ENCODE results near the gene PPP1CC. TPM values are rescaled to one million over a fixed set of nuclear protein-coding genes. Genes with fewer than 3 reads are reported as not detected.

The PPP1CC gene
- total and polyA plus RNA-seq, 2 donors (not counting 3 experiments of a cell fraction or from before 2014, with no cell fraction given), result 67.1 to 139 TPM

DNA sequence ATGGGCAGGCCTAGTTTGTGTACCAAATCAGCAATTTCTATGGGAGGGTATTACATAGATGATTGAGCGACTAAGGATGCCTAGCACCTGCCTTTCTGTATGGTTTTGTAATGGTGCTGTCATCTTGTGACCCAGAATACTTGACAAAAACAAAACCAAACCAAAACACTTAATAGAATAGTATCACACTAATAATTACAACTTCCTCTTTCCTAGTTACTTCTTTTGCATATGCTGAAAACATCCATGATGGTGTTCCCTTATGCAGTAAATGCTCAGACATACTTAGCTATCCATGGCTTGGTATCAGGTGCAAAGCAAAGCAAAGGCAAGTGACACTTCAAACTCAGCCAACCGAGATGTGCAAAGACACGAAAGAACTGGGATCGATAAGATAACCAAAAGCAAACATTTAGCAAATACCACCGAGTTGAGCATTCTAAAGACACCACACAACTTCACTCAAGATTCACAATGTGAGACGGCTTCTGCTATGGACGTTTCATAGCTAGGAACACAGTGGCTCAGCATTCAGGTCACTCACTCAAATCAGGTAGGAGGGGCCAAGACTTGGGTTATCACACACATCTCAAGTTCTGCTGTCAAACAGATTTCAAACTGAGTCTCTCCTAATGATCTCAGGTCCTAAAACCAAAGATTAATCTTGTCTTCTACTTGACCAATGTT, 24.3 kb downstream of the PPP1CC start:
- H3K79me2 ChIP-seq (ENCODE audit: control insufficient read depth, insufficient read depth, low read length), result peaks cover 2% of the 10 kb centered on the region
- H2AFZ ChIP-seq (ENCODE audit: low read depth, low read length), result no peak overlapping the region
- H3K9ac ChIP-seq (replicated peaks; ENCODE audit: extremely low read depth, insufficient read depth, low read length), result no peak overlapping the region
- H3K4me1 ChIP-seq (ENCODE audit: control insufficient read depth, extremely low read depth, insufficient read depth, low read length), result no peaks in the 10 kb centered on the region
- peaks cover 15 to 25% of the 10 kb centered on the region in 2 experiments for H3K36me3 ChIP-seq (ENCODE audit: control insufficient read depth in 2 of 2, extremely low read depth in 1 of 2, insufficient read depth in 2 of 2, low read length in 2 of 2)
- DNase-seq (ENCODE audit: low read depth, low spot score) (no peak), FAIRE-seq (no peak)
- POLR2A ChIA-PET, result no interaction called here
- no peaks in the 10 kb centered on the region for H3K27me3 ChIP-seq (ENCODE audit: control insufficient read depth in 2 of 2, insufficient read depth in 2 of 2, low read length in 2 of 2)
- no peak overlapping the region for H3K4me2 ChIP-seq (ENCODE audit: insufficient read depth, low read length)
- H3K4me3 ChIP-seq (replicated peaks in 1 of 3; ENCODE audit: insufficient read depth in 1 of 3, low read depth in 1 of 3, low read length in 3 of 3), result no peak overlapping the region
- CTCF ChIA-PET, result no interaction called here
- intact Hi-C loops (cut with micrococcal nuclease) (no loop called here), dilution Hi-C loops (cut with MboI; ENCODE audit: extremely low pct_ligation_motif_present, low sequenced_read_pairs) (no loop called here)
- BruUV-seq (replicated peaks), result no TSS peak
- TF ChIP-seq, protein P1, sequence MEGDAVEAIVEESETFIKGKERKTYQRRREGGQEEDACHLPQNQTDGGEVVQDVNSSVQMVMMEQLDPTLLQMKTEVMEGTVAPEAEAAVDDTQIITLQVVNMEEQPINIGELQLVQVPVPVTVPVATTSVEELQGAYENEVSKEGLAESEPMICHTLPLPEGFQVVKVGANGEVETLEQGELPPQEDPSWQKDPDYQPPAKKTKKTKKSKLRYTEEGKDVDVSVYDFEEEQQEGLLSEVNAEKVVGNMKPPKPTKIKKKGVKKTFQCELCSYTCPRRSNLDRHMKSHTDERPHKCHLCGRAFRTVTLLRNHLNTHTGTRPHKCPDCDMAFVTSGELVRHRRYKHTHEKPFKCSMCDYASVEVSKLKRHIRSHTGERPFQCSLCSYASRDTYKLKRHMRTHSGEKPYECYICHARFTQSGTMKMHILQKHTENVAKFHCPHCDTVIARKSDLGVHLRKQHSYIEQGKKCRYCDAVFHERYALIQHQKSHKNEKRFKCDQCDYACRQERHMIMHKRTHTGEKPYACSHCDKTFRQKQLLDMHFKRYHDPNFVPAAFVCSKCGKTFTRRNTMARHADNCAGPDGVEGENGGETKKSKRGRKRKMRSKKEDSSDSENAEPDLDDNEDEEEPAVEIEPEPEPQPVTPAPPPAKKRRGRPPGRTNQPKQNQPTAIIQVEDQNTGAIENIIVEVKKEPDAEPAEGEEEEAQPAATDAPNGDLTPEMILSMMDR (IDR thresholded peaks at IDR 0.05; ENCODE audit: extremely low read depth in 1 of 2, insufficient read depth in 1 of 2, low read depth in 1 of 2, low read length in 2 of 2), result no peak
- TF ChIP-seq, protein P2, sequence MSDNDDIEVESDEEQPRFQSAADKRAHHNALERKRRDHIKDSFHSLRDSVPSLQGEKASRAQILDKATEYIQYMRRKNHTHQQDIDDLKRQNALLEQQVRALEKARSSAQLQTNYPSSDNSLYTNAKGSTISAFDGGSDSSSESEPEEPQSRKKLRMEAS (IDR thresholded peaks at IDR 0.05; ENCODE audit: insufficient read depth, insufficient read length), result no peak
- TF ChIP-seq POLR2AphosphoS5 (IDR thresholded peaks at IDR 0.05; ENCODE audit: insufficient read depth, low read depth, low read length), result no peak
- no peak for TF ChIP-seq JUN (IDR thresholded peaks at IDR 0.05; ENCODE audit: borderline replicate concordance, insufficient read depth, insufficient read length, low read depth)
- TF ChIP-seq MYC (IDR thresholded peaks at IDR 0.05; ENCODE audit: low read depth, low read length), result no peak
- TF ChIP-seq FOS (IDR thresholded peaks at IDR 0.05; ENCODE audit: borderline replicate concordance, insufficient read depth, low read length), result no peak
- TF ChIP-seq EZH2 (IDR thresholded peaks at IDR 0.05; ENCODE audit: borderline replicate concordance, low read depth, low read length, severe bottlenecking), result no peak
- no peak for TF ChIP-seq GATA2 (IDR thresholded peaks at IDR 0.05; ENCODE audit: insufficient read depth, insufficient read length, low read depth, low read length)
- no peak for TF ChIP-seq POLR2A (IDR thresholded peaks at IDR 0.05; ENCODE audit: low read depth, low read length)
- no peaks in the 10 kb centered on the region for H3K9me3 ChIP-seq (replicated peaks; ENCODE audit: control insufficient read depth, insufficient read depth, low read length)
- peaks cover 3% of the 10 kb centered on the region for H4K20me1 ChIP-seq (replicated peaks; ENCODE audit: control insufficient read depth, extremely low read depth, insufficient read depth, low read length)
- H3K9me1 ChIP-seq (replicated peaks; ENCODE audit: control insufficient read depth, extremely low read depth, insufficient read depth, low read length), result no peaks in the 10 kb centered on the region
- H3K27ac ChIP-seq (ENCODE audit: insufficient read depth, low read depth, low read length), result no peak overlapping the region

Data from endothelial cell of umbilical vein (primary cell).